ENCODE measurements around the gene JADE2.

The JADE2 gene

DNA sequence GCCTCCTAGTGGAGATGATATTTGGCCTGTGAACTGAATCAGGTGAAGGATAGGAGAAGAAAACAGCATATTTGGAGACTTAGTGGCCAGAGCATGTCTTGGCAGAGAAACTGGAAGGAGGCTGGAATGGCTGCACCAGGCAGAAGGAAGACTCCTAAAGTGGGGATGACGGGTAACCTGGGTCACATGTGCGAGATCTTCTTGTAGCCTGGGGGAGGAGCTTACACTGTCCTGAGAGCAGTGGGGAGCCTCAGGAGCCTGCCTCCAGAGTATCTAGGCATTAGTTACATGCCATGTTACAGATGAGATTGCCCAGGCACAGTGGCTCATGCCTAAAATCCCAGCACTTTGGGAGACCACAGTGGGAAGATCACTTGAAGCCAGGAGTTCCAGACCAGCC, 49.8 kb downstream of the JADE2 start:
- peaks cover under 1 to 2% of the 10 kb centered on the region in 2 donors for H3K4me1 ChIP-seq (ENCODE audit: control insufficient read depth in 2 of 2, insufficient read depth in 1 of 2, low read depth in 1 of 2, low read length in 2 of 2)
- H3K9me3 ChIP-seq (replicated peaks in 1 of 2; ENCODE audit: control insufficient read depth in 2 of 2, insufficient read depth in 1 of 2, low read depth in 1 of 2, low read length in 2 of 2): no peaks in the 10 kb centered on the region
- no peak for DNase-seq (ENCODE audit: low spot score)
- no peak overlapping the region for H3K14ac ChIP-seq (ENCODE audit: low read length)
- H3K4me3 ChIP-seq (ENCODE audit: low read length in 2 of 2): no peak overlapping the region
- no peak overlapping the region for H3K18ac ChIP-seq (ENCODE audit: low read length)
- no peak overlapping the region for H3K27ac ChIP-seq (replicated peaks; ENCODE audit: low read length)
- H2BK15ac ChIP-seq (ENCODE audit: low read length): no peak overlapping the region
- H2AFZ ChIP-seq (ENCODE audit: low read length): no peak overlapping the region
- no peak overlapping the region for H3K23ac ChIP-seq (ENCODE audit: low read depth, low read length, poor library complexity)
- no peaks in the 10 kb centered on the region for H3K36me3 ChIP-seq (replicated peaks in 1 of 2; ENCODE audit: control insufficient read depth in 2 of 2, insufficient read depth in 2 of 2, low read length in 2 of 2)
- no peaks in the 10 kb centered on the region for H3K79me1 ChIP-seq (ENCODE audit: low read depth, low read length)
- H2AK5ac ChIP-seq (ENCODE audit: low read depth, low read length): no peak overlapping the region
- H2BK120ac ChIP-seq (ENCODE audit: low read depth, low read length): no peak overlapping the region
- H4K8ac ChIP-seq (ENCODE audit: low read depth, low read length): no peak overlapping the region
- no peak overlapping the region for H3K9ac ChIP-seq (ENCODE audit: low read depth, low read length, poor library complexity)
- H4K91ac ChIP-seq (ENCODE audit: low read depth, low read length, poor library complexity): no peak overlapping the region
- no CpG with 5 or more reads among the region's 2 CpGs for WGBS, 2 donors (ENCODE audit: extremely low coverage in 2 of 2, insufficient read length in 2 of 2, insufficient replicate concordance in 1 of 2)
- H3K4ac ChIP-seq (ENCODE audit: low read length): no peak overlapping the region
- H2BK12ac ChIP-seq (ENCODE audit: low read length): no peak overlapping the region
- no peaks in the 10 kb centered on the region for H3K27me3 ChIP-seq (ENCODE audit: control insufficient read depth in 3 of 3, insufficient read depth in 3 of 3, low read depth in 1 of 3, low read length in 3 of 3)
- H2BK5ac ChIP-seq (ENCODE audit: low read length): no peak overlapping the region
- H3K4me2 ChIP-seq (ENCODE audit: insufficient read depth, low read length, poor library complexity, severe bottlenecking): no peak overlapping the region

DNA sequence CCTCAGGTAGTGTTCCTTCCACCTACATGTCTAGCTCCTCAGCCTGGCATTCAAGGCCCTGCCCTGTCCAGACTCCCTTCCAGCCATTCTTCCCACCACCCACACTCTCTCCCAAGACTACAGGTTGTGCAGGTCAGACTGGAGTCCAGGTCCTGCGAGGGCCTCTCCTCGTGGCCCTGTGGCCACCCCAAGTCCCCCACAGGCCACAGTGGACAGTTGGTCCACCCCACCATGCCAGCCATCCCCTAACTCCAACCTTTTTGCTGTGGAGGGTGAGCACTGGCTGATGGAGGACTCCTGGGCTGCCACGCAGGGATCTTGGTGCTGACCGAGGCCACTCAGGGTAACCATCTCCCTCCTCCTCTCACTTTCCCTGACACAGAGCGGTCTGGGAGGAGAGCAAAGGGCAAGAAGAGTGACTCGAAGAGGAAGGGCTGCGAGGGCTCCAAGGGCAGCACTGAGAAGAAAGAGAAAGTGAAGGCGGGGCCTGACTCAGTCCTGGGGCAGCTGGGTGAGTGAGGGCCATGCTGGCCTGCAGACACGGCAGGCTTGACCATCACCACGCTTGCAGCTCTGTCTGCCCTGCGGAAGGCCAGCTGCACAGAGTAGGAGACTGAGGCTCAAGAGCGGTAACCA, 51.0 kb downstream of the JADE2 start:
- H2BK15ac ChIP-seq (ENCODE audit: low read length): no peak overlapping the region
- no peak overlapping the region for H3K4me2 ChIP-seq (ENCODE audit: insufficient read depth, low read length, poor library complexity, severe bottlenecking)
- no peak overlapping the region for H2BK5ac ChIP-seq (ENCODE audit: low read length)
- peak overlapping the region; percentile 61 for H2AFZ ChIP-seq (ENCODE audit: low read length)
- no peak overlapping the region for H3K14ac ChIP-seq (ENCODE audit: low read length)
- no peak overlapping the region for H3K23ac ChIP-seq (ENCODE audit: low read depth, low read length, poor library complexity)
- no CpG with 5 or more reads among the region's 12 CpGs for WGBS, 2 donors (ENCODE audit: extremely low coverage in 2 of 2, insufficient read length in 2 of 2, insufficient replicate concordance in 1 of 2)
- peak overlapping the region; percentile 28 for H2AK5ac ChIP-seq (ENCODE audit: low read depth, low read length)
- peak overlapping the region; percentile 3 for H2BK12ac ChIP-seq (ENCODE audit: low read length)
- H3K4me1 ChIP-seq (ENCODE audit: control insufficient read depth in 2 of 2, insufficient read depth in 1 of 2, low read depth in 1 of 2, low read length in 2 of 2): peaks cover 0 to 2% of the 10 kb centered on the region in 2 donors
- H4K8ac ChIP-seq (ENCODE audit: low read depth, low read length): peak overlapping the region; percentile 29
- DNase-seq (ENCODE audit: low spot score): no peak
- no peaks in the 10 kb centered on the region for H3K36me3 ChIP-seq (replicated peaks in 1 of 2; ENCODE audit: control insufficient read depth in 2 of 2, insufficient read depth in 2 of 2, low read length in 2 of 2)
- H3K27me3 ChIP-seq (ENCODE audit: control insufficient read depth in 3 of 3, insufficient read depth in 3 of 3, low read depth in 1 of 3, low read length in 3 of 3): peaks cover 0 to 9% (median 0%) of the 10 kb centered on the region in 3 experiments
- H3K9ac ChIP-seq (ENCODE audit: low read depth, low read length, poor library complexity): no peak overlapping the region
- H3K27ac ChIP-seq (replicated peaks; ENCODE audit: low read length): no peak overlapping the region
- no peak overlapping the region for H3K4me3 ChIP-seq (ENCODE audit: low read length in 2 of 2)
- H3K18ac ChIP-seq (ENCODE audit: low read length): peak overlapping the region; percentile 21
- H2BK120ac ChIP-seq (ENCODE audit: low read depth, low read length): no peak overlapping the region
- no peak overlapping the region for H3K4ac ChIP-seq (ENCODE audit: low read length)
- H3K9me3 ChIP-seq (replicated peaks in 1 of 2; ENCODE audit: control insufficient read depth in 2 of 2, insufficient read depth in 1 of 2, low read depth in 1 of 2, low read length in 2 of 2): no peaks in the 10 kb centered on the region
- no peak overlapping the region for H4K91ac ChIP-seq (ENCODE audit: low read depth, low read length, poor library complexity)
- no peaks in the 10 kb centered on the region for H3K79me1 ChIP-seq (ENCODE audit: low read depth, low read length)

DNA sequence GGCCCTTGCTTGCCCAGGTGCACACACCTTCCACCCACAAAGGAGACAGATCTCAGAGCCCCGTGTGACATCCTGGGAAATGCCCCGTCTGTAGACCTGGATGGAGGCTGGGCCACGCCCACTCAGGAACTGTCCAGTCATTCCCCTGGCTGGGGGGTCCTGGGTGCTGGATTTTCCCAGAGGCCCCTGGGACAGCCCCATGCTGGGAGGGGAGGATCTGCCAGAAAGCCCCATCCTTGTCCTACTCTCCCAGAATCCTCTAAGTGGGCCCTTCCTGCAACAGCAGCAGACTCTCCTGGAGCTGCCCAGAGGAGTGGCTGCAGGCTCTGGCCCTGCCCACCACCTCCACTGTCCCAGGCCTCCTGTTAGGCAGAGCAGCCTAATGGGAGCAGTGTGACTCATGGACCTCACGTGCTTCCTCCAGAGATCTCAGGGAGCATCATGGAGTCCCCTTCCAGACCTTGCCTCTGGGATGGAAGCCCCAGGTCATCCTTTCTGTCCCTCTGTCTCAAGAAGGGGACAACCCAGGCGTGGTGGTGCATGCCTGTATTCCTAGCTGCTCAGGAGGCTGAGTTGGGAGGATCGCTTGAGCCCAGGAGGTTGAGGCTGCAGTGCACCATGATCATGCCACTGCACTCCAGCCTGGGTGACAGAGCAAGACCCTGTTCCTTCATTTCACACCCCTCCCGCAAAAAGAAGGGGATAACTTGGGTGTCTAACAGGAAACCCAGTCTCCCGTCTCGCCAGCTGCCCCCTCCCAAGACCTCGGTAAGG, 51.7 kb downstream of the JADE2 start:
- Histone ChIP-seq H3K9me3 (replicated peaks in 1 of 2; ENCODE audit: control insufficient read depth in 2 of 2, insufficient read depth in 1 of 2, low read depth in 1 of 2, low read length in 2 of 2) (no peaks in the 10 kb centered on the region), H3K27ac (replicated peaks; ENCODE audit: low read length) (no peak overlapping the region), H2BK15ac (ENCODE audit: low read length) (no peak overlapping the region), H3K18ac (ENCODE audit: low read length) (peak overlapping the region; percentile 21), H3K79me1 (ENCODE audit: low read depth, low read length) (no peaks in the 10 kb centered on the region), H3K14ac (ENCODE audit: low read length) (no peak overlapping the region), H2BK120ac (ENCODE audit: low read depth, low read length) (no peak overlapping the region), H3K4ac (ENCODE audit: low read length) (no peak overlapping the region), H3K4me1 (ENCODE audit: control insufficient read depth in 2 of 2, insufficient read depth in 1 of 2, low read depth in 1 of 2, low read length in 2 of 2) (peaks cover 0 to 2% of the 10 kb centered on the region in 2 donors), H2AFZ (ENCODE audit: low read length) (peak overlapping the region; percentile 61), H4K8ac (ENCODE audit: low read depth, low read length) (no peak overlapping the region), H3K27me3 (ENCODE audit: control insufficient read depth in 3 of 3, insufficient read depth in 3 of 3, low read depth in 1 of 3, low read length in 3 of 3) (peaks cover 0 to 12% (median 0%) of the 10 kb centered on the region in 3 experiments), H3K4me3 (ENCODE audit: low read length in 2 of 2) (no peak overlapping the region), H2BK5ac (ENCODE audit: low read length) (no peak overlapping the region), H2BK12ac (ENCODE audit: low read length) (peak overlapping the region; percentile 3), H3K36me3 (replicated peaks in 1 of 2; ENCODE audit: control insufficient read depth in 2 of 2, insufficient read depth in 2 of 2, low read length in 2 of 2) (no peaks in the 10 kb centered on the region), H4K91ac (ENCODE audit: low read depth, low read length, poor library complexity) (no peak overlapping the region), H3K9ac (ENCODE audit: low read depth, low read length, poor library complexity) (no peak overlapping the region), H3K4me2 (ENCODE audit: insufficient read depth, low read length, poor library complexity, severe bottlenecking) (no peak overlapping the region), H3K23ac (ENCODE audit: low read depth, low read length, poor library complexity) (no peak overlapping the region), H2AK5ac (ENCODE audit: low read depth, low read length) (peak overlapping the region; percentile 28)
- DNase-seq (ENCODE audit: low spot score): no peak
- no CpG with 5 or more reads among the region's 10 CpGs for WGBS, 2 donors (ENCODE audit: extremely low coverage in 2 of 2, insufficient read length in 2 of 2, insufficient replicate concordance in 1 of 2)

DNA sequence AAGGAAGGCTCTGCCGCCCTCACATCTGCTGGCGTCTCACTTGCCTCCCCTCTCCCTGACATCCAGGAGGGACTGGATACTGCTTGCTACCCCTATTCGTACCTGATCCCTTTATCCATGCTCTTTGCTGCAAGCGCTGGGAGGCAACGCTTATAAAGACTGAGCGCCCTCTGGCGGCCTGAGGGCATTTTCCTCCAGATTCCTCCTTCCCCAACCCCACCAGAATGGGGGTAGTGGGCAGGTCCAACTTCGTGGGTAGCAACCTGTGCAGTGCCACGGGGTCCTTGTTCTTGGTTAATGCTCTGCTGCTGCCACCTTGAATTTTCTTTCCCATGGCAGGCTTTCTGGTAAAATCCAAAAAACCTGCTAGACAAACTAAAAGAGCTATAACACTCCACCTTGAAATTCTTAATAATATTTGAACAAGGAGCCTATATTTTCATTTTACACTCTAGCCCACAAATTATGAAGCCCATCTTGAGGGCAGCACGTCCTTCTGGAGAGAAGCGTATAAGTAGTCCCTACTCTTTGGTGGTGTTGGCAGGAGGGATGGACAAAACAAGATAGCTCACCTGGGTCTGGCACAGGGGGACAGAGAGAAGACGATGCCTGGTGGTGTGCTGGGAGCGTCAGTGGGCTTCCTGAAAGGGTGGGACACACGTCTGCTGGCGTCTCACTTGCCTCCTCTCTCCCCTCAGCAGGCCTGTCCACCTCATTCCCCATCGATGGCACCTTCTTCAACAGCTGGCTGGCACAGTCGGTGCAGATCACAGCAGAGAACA, 52.5 kb downstream of the JADE2 start:
- Histone ChIP-seq H3K79me1 (ENCODE audit: low read depth, low read length) (no peaks in the 10 kb centered on the region), H3K36me3 (replicated peaks in 1 of 2; ENCODE audit: control insufficient read depth in 2 of 2, insufficient read depth in 2 of 2, low read length in 2 of 2) (no peaks in the 10 kb centered on the region), H3K18ac (ENCODE audit: low read length) (no peak overlapping the region), H3K23ac (ENCODE audit: low read depth, low read length, poor library complexity) (peak overlapping the region; percentile 76), H3K27ac (replicated peaks; ENCODE audit: low read length) (no peak overlapping the region), H2BK120ac (ENCODE audit: low read depth, low read length) (no peak overlapping the region), H4K8ac (ENCODE audit: low read depth, low read length) (no peak overlapping the region), H3K4me2 (ENCODE audit: insufficient read depth, low read length, poor library complexity, severe bottlenecking) (no peak overlapping the region), H3K4me3 (ENCODE audit: low read length in 2 of 2) (peak overlapping the region in 1 of 2 donors; percentile 46), H2BK12ac (ENCODE audit: low read length) (no peak overlapping the region), H2BK15ac (ENCODE audit: low read length) (peak overlapping the region; percentile 61), H3K27me3 (ENCODE audit: control insufficient read depth in 3 of 3, insufficient read depth in 3 of 3, low read depth in 1 of 3, low read length in 3 of 3) (peaks cover 0 to 12% (median 0%) of the 10 kb centered on the region in 3 experiments), H3K4me1 (ENCODE audit: control insufficient read depth in 2 of 2, insufficient read depth in 1 of 2, low read depth in 1 of 2, low read length in 2 of 2) (peaks cover 0 to 2% of the 10 kb centered on the region in 2 donors), H2BK5ac (ENCODE audit: low read length) (no peak overlapping the region), H3K9me3 (replicated peaks in 1 of 2; ENCODE audit: control insufficient read depth in 2 of 2, insufficient read depth in 1 of 2, low read depth in 1 of 2, low read length in 2 of 2) (no peaks in the 10 kb centered on the region), H3K4ac (ENCODE audit: low read length) (no peak overlapping the region), H3K9ac (ENCODE audit: low read depth, low read length, poor library complexity) (peak overlapping the region; percentile 24), H2AK5ac (ENCODE audit: low read depth, low read length) (no peak overlapping the region), H3K14ac (ENCODE audit: low read length) (no peak overlapping the region), H4K91ac (ENCODE audit: low read depth, low read length, poor library complexity) (no peak overlapping the region), H2AFZ (ENCODE audit: low read length) (peak overlapping the region; percentile 39)
- peak; percentile 84 for DNase-seq (ENCODE audit: low spot score)
- no CpG with 5 or more reads among the region's 17 CpGs for WGBS, 2 donors (ENCODE audit: extremely low coverage in 2 of 2, insufficient read length in 2 of 2, insufficient replicate concordance in 1 of 2)

Data from neuronal stem cell (in vitro differentiated cells).